GM18951 (cell line): Measurements from ENCODE around the gene RFX8.
"Not testable (repeated sequence)": the region's sequence is repeated elsewhere in the genome, so short reads cannot be mapped to it uniquely, and the experiment has no call there.

ENCODE experiments used
- POLR2A ChIP-seq: IDR thresholded peaks from 4 replicates; pipeline ENCODE4 v1.6.1; 2011; ENCODE audit warnings: mild to moderate bottlenecking; ENCODE audit not compliant: insufficient read length, insufficient read depth; ENCODE audit errors: extremely low read depth
- in situ Hi-C: fragments of 300-500 bp; cut with MboI; formaldehyde crosslinking; loops from one replicate; pipeline ENCODE4 v1.12.0; 2022; ENCODE audit warnings: low sequenced_read_pairs, mixed read lengths, inconsistent platforms; ENCODE audit not compliant: unreplicated experiment

The RFX8 gene

DNA sequence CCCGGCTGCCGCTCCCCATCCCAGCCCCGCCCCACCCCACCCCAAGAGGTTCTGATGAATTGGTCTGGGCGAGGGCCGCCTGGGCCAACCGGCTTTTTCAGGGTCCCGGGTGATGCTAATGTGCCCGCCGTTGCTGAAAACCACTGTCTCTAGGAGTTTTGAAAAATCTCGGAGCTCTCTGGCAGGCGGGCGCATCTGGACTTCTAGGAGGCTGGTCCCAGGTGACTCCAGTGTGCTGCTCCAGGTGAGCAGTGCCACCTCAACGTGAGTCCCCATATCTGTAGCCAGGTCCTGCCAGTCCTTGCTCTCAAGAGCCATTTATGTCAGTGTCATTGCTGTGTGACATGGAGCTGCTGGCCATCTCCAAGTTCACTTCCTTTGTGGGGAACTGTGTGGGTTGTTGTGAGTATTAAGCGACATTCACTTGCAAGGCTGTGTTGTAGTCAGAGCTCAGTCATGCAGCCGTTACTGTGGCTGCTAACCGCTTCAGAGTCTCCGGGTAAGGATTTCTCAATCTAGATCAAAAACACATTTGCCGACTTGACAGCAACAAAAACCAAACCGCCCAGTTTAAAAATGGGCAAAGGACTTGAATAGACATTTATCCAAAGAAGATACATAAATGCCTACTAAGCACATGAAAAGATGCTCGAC, at the start of gene RFX8:
TSS of gene RFX8 (minus strand) at position 382 of the 654 bp plus-strand sequence. CDS start 8,264 bp downstream, outside the sequence.
- in situ Hi-C loops = no loop called here
- no peak for TF ChIP-seq POLR2A

DNA sequence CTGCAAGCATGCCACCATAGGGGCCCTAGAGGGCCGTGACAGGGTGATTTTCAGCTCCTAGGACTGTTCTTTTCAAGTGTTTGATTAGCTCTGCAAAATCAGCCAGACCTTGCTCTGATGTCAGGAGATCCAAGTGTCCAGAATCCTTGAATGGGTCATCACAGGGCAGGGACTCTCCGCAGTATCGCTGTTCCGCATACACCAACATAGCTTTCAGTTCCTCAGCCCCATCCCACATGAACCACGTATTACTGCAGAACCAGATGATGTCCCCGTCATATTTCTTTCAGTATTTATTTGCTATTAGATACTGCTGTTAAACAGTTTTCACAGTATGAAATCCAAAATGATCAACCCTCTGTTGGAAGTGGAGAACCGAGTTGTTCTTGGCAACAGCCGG, 46.6 kb upstream of the RFX8 start:
- in situ Hi-C loops = no loop called here
- TF ChIP-seq POLR2A = no peak

GRCh38 chr2:101520246-101520645, 45.3 kb upstream of the RFX8 start:
- TF ChIP-seq POLR2A = no peak
- in situ Hi-C loops = no loop called here

DNA sequence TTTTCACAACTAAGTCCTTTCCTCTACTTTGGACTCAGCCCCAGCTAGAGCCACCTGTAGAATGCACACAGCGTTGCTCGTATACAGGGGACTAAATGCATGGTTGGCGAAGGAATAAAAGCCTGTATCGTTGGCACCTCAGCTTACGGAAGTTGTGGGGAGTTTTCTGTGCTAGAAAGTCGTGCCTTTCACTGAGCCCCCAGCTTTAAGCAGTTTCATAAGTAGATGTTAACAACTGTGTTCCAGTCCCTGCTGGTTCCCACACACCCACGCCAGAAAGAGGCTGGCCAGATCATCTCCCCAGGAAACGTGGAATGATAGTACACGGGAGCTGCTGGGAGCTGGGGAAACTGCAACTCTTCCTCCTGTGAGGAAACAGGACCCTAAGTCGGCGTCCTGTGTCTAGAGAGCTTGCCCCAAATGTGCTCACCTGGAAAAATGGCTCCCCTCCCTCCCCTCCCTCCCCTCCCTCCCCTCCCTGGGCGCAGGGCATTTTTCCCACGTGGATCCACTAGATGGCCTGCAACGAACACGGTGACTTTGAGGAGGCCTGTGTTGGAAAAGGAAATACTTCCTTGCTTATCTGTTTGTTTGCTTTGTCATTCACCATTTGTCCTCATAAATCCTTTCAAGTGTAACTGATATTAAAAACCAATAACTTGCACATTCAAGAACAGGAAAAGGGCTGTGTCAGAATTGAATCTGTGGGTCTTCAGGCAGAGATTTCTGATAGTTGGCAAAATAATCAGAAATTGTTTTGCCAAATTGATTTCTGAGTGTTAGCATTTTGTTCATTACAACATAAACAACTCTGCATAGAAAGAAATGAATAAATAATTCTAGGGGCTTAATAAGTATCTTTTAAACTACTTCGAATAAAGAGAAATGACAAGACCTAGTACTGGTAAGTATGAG, 43.9 kb upstream of the RFX8 start:
- TF ChIP-seq POLR2A = no peak
- in situ Hi-C loops = no loop called here

- in situ Hi-C loops = no loop called here
- no peak for TF ChIP-seq POLR2A
Measured at GRCh38 chr2:101517758-101518271, 42.9 kb upstream of the RFX8 start.

DNA sequence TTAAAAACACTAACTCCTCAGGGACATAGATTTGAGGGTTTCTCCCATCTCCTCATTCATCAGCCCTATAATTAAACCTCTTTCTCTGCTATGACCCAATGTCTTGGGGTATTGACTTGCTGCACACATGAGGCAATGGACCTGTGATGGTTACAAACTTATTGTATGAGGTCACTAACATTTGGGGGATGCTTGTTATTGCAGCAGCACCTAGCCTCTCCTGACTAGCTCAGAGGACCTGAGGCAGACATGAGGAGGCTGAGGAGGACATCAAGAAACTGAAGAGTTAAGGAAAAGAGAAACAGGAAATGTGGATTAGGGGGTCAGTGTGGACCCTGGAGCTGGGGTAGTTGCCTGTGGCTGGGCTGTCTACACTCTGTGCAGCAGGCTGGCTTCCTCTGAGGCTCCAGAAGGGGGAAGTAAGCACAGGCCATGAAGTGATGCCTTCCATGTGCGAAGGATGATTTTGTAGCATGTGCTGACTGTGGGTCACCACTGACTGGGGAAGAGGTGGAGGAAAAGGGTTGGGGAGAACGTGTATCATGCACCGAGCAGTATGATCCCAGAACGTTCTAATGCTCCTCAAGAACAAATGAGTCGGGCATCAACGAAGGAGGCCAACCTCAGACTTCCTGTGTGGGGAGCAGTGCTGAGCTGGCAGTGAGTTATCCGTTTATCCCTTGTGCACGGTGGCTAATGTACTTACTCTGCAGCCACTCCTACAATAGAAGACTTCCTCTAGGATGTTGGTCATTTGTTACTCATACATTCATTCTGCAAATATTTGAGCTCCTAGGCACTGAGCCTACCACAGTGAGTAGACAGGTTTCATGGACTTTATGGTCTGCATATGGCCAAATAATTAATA, 42.1 kb upstream of the RFX8 start:
- no peak for TF ChIP-seq POLR2A
- in situ Hi-C loops = no loop called here

GRCh38 chr2:101516349-101516748, 41.4 kb upstream of the RFX8 start:
- TF ChIP-seq POLR2A = no peak
- in situ Hi-C loops = no loop called here

DNA sequence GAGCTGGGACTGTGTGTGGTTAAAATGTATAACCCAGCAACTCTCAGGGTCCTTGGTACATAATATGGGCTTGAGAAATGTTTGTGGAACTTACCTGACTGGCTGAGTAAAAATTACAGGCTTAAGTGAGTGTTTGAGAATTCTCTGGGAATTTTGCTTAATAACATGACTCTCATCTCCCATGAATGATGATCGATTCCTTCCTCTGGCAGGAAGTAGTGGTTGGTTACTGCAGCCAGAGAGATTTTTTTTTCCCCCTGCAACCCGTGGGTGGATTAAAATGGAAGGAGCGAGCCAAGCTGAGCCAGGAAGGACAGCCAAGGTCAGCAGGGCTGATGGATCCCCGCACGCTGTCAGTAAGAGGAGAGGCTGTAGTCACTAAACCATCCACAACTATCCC, 40.6 kb upstream of the RFX8 start:
- no peak for TF ChIP-seq POLR2A
- in situ Hi-C loops = no loop called here

- no peak for TF ChIP-seq POLR2A
- in situ Hi-C loops = no loop called here
Measured at GRCh38 chr2:101512993-101513392, 38.1 kb upstream of the RFX8 start.

DNA sequence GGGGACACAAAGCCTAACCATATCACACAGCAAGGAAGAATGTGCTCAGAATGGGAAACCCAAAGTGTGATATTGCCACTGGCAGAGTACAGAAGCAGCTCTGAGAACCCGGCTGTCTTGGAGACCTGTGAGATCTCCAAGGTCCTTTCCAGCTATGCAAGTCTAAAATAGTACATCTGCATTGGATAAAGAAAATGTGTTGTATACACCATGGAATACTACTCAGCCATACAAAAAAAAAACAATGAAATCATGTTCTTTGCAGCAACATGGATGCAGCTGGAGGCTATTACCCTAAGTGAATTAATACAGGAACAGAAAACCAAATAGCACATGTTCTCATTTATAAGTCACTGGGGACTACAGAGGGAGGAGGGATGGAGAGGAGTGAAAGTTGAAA, 36.5 kb upstream of the RFX8 start:
- TF ChIP-seq POLR2A = no peak
- in situ Hi-C loops = no loop called here

- in situ Hi-C loops = no loop called here
- TF ChIP-seq POLR2A = no peak
Measured at GRCh38 chr2:101509499-101510284, 34.8 kb upstream of the RFX8 start.

GRCh38 chr2:101508636-101509035, 33.7 kb upstream of the RFX8 start:
- in situ Hi-C loops = no loop called here
- TF ChIP-seq POLR2A = no peak

- in situ Hi-C loops = not testable (repeated sequence)
Measured at GRCh38 chr2:101505276-101505675, 30.4 kb upstream of the RFX8 start.

GRCh38 chr2:101504744-101505143, 29.8 kb upstream of the RFX8 start:
- in situ Hi-C loops = not testable (repeated sequence)
